GM12891 (cell line): ENCODE data around the gene NECTIN4.
"Not testable (repeated sequence)": the region's sequence is repeated elsewhere in the genome, so short reads cannot be mapped to it uniquely, and the experiment has no call there.

Source experiments
- DNase-seq: peaks from one replicate; pipeline ENCODE4 v3.0.0; 2011; ENCODE audit warnings: low spot score; ENCODE audit not compliant: insufficient read length
- FAIRE-seq: peaks from 2 replicates; lab custom pipeline; 2011; peaks lifted over from hg19 to GRCh38; lab: Jason Lieb, UNC
- PAX5 ChIP-seq: IDR thresholded peaks from 2 replicates; pipeline ENCODE4 v1.6.1; 2011; ENCODE audit warnings: low read length, moderate library complexity, mild to moderate bottlenecking; ENCODE audit not compliant: insufficient read depth, severe bottlenecking
- POLR2A ChIP-seq: IDR thresholded peaks from 2 replicates; pipeline ENCODE4 v1.6.1; 2011; ENCODE audit warnings: low read depth, low read length, control low read depth
- POLR2AphosphoS5 ChIP-seq: IDR thresholded peaks from 2 replicates; pipeline ENCODE4 v1.6.1; 2011; ENCODE audit warnings: low read depth, low read length, control low read depth
- POU2F2 ChIP-seq: IDR thresholded peaks from 2 replicates; pipeline ENCODE4 v1.6.1; 2011; ENCODE audit warnings: low read depth, mild to moderate bottlenecking, control low read depth, low read length, moderate library complexity
- SPI1 ChIP-seq: IDR thresholded peaks from 2 replicates; pipeline ENCODE4 v1.6.1; 2011; ENCODE audit warnings: low read depth, low read length, control low read depth
- TAF1 ChIP-seq: IDR thresholded peaks from 2 replicates; pipeline ENCODE4 v1.6.1; 2011; ENCODE audit warnings: low read depth, low read length, control low read depth

Gene NECTIN4

DNA sequence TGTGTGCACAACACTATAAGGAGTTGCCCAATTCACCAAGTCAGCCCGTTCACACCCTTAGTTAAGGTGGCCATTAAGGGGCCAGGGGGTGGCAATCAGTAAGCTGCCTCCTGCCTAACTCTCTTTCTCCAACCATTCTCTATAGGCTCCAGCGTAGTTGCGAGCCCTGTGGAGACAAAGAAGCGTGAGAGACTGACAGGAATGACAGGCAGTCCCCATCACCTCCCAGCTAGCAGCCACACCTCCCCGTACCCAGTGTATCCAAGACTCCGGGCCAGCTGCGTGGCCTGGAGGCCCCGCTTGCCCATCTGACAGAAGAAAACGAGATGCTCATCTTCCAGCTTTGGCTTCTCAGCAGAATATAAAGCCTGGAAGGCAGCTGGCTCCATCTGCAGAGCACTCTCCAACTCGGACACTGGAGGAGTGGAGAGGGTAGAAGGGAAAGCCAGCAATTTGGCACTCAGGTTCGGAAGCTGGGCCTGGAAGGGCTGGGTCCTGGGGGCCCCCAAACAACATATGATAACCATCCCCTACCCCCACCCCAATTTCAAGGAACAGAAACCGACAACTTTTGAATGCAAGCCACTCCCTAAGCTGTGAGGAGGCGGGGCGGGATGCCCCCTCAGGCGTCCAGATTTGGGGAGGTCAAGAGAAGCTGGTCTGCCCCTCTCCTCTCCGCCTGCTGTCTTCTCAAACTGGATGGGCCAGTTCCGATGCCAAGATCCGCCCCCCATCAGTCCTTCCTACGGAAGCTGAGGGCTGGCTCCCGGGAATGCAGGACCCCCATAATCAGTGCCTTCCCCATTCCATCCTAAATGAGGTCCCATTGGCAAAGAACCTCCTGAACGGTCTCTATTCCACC lies 51.5 kb downstream of the NECTIN4 start:
- no peak for TF ChIP-seq POLR2A
- TF ChIP-seq POU2F2, result no peak
- no peak for TF ChIP-seq POLR2AphosphoS5
- peak; percentile 55 for TF ChIP-seq SPI1
- TF ChIP-seq PAX5, result no peak
- TF ChIP-seq TAF1, result no peak
- FAIRE-seq (no peak), DNase-seq (no peak)

DNA sequence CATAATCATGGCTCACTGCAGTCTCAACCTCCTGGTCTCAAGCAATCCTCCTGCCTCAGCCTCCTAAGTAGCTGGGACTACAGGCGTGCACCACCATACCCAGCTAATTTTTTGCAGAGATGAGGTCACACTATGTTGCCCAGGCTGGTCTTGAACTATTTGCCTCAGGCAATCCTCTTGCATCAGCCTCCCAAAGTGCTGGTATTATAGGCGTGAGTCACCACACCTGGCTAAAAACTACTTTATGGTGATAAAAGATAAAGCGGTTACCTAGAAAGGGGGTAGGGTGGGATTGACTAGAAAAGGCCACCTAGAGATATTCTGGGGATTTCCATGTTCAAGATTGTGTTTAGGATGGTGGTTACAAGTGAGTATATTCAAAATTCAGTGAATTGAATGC lies 55.6 kb downstream of the NECTIN4 start:
- TF ChIP-seq POU2F2, result no peak
- no peak for TF ChIP-seq TAF1
- TF ChIP-seq PAX5, result no peak
- TF ChIP-seq POLR2A, result no peak
- TF ChIP-seq SPI1, result no peak
- FAIRE-seq, result no peak
- DNase-seq, result no peak

GRCh38 chr1:161032409-161032808 lies 56.9 kb downstream of the NECTIN4 start:
- no peak for TF ChIP-seq POLR2AphosphoS5
- TF ChIP-seq PAX5, result no peak
- DNase-seq, result no peak
- FAIRE-seq, result no peak

DNA sequence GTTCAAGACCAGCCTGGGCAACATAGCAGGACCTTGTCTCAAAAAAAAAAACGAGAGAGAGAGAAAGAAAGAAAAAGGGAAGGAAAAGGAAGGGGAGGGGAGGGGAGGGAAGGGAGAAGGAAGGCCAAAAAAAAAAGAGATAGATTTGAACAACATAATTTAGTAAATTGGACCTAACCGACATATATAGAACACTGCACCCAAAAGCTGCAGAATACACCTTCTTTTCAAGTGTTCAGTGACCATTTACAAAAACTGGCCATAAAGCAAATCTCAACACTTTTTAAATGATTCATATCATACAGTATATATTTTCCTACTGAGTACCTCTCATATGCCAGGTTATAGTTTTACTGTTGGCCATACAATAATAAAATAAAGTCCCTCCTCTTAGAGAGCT lies 57.5 kb downstream of the NECTIN4 start:
- DNase-seq (no peak), FAIRE-seq (no peak)
- no peak for TF ChIP-seq SPI1
- TF ChIP-seq PAX5, result no peak
- no peak for TF ChIP-seq POLR2A
- no peak for TF ChIP-seq TAF1
- TF ChIP-seq POU2F2, result no peak
- no peak for TF ChIP-seq POLR2AphosphoS5

DNA sequence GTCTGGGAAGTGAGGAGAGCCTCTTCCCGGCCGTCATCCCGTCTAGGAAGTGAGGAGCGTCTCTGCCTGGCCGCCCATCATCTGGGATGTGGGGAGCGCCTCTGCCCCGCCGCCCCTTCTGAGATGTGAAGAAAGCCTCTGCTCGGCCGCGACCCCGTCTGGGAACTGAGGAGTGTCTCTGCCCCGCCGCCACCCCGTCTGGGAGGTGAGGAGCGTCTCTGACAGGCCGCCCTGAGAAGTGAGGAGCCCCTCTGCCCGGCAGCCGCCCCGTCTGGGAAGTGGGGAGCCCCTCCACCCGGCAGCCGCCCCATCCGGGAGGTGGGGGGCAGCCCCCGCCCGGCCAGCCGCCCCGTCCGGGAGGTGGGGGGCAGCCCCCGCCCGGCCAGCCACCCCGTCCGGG lies 59.9 kb downstream of the NECTIN4 start:
- not testable (repeated sequence) for FAIRE-seq, DNase-seq

GRCh38 chr1:161026954-161027353 lies 62.4 kb downstream of the NECTIN4 start:
- not testable (repeated sequence) for DNase-seq, FAIRE-seq
- peak; percentile 51 for TF ChIP-seq PAX5

DNA sequence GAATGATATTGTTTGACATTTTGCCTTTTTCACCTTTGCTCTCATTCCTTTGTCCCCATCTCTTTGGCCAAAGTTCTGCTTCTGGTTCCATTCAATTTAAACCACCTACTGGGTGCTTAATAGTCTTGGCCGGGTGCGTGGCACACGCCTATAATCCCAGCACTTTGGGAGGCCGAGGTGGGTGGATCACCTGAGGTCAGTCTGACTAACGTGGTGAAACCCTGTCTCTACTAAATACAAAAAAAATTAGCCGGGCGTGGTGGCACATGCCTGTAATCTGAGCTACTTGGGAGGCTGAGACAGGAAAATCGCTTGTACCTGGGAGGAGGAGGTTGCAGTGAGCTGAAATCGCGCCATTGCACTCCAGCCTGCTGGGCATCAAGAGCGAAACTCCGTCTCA lies 66.9 kb downstream of the NECTIN4 start:
- not testable (repeated sequence) for DNase-seq, FAIRE-seq

GRCh38 chr1:161021970-161022353 lies 67.4 kb downstream of the NECTIN4 start:
- DNase-seq, result no peak
- TF ChIP-seq POLR2A (no peak), POU2F2 (no peak), POLR2AphosphoS5 (no peak)
- FAIRE-seq, result no peak

- DNase-seq (peak; percentile 95), FAIRE-seq (peak; percentile 81)
- TF ChIP-seq POLR2A (no peak; the same call in 1 of the 2 replicates), POLR2AphosphoS5 (0 out of 2 replicates have a peak, but pooled peaks have one; percentile 49), PAX5 (no peak), POU2F2 (no peak), TAF1 (no peak; the same call in 1 of the 2 replicates), SPI1 (peak; percentile 62)
Observed at GRCh38 chr1:161021165-161021969, 68.0 kb downstream of the NECTIN4 start.
